HG03575 (cell line): ENCODE data around the gene KCNJ5.

Experiments used
- ATAC-seq: cut with Tn5 transposase; IDR thresholded peaks from one replicate; pipeline ENCODE4 v1.9.1; 2021; ENCODE audit not compliant: unreplicated experiment, insufficient number of reproducible peaks, low FRiP score; ENCODE audit errors: extremely low read depth

Gene KCNJ5

DNA sequence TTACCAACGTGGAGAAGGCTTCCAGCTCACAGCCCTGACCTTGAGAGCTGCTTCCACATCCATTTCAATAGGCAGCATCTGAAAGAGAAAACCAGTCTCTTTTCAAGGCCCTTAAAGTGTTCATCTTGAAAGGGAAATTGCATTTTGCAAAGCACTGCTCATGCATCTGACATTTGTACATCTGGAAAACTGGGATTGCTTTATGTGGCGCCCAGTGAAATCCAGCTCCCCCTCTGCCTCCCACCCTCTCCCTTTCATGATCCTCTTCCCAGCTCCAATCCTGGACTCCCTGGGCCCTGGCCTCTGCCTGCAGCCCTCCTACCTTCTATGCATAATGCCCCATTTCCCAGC lies 34.1 kb downstream of the KCNJ5 start:
- ATAC-seq = no peak

DNA sequence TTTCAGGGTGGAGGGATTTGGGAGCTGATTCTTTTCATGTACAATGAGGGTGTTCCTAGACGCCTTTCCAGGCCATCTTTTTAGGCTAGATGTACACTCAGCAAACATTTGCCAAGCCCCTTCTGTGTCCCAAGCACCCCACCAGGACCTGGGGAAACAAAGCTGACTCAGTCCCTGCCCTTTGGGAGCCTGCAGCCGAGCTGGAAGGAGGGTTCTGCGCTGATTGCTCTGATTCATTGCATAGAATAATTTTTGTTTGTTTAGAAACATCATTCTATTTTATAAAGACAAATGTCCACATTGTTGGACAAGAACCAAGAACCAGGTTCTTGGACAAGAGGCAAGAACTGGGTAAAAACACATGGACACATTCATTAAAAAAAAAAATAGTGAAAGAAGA lies 34.8 kb downstream of the KCNJ5 start:
- no peak for ATAC-seq

DNA sequence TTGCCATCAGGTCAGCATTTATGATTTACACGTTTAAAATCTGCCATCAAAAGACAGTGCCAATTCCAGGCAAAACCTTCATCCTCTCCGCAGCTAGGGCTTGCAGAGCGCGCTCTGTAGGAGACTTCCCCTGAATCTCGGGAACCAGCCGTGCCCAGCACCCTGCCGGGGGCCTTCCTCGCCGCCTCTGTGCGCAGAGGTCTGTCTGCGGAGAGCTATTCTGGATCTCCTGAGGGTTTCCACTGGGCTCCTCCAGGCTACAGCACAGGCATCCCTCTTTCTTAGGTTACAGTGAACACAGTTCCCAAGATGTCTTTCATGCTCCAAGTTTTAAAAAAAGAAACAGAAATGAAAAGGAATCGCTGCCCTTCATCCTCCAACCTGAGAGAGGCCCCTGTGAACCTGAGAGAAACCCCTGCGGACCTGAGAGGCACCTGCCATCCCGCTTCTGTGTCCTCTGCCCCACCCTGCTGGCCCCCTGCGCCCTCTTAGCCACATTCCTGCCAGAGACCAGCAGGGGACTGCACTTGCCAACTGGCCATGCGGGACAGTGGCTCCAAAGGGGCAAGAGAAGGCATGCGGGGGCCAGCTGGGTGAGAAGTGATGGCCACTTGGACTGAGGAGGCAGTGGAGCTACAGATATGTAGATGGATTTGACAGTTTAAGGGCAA lies 35.4 kb downstream of the KCNJ5 start:
- ATAC-seq = no peak

DNA sequence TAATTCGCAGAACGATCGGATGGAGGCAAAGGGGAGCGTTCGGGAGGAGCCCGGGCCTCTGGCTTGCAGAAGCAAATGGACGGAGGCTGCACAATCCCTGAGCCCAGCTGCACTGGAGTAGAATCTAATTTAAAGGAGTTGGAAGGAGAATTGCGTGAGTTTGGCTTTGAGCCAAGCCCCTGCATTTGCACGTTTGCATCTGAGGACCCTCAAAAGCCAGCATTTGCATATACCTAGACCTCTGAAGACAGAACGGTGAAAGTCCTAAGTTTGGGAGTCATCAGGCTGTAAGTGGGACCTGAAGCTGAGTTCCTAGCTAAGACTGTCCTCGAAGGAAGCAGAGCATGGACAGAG lies 35.9 kb downstream of the KCNJ5 start:
- no peak for ATAC-seq

DNA sequence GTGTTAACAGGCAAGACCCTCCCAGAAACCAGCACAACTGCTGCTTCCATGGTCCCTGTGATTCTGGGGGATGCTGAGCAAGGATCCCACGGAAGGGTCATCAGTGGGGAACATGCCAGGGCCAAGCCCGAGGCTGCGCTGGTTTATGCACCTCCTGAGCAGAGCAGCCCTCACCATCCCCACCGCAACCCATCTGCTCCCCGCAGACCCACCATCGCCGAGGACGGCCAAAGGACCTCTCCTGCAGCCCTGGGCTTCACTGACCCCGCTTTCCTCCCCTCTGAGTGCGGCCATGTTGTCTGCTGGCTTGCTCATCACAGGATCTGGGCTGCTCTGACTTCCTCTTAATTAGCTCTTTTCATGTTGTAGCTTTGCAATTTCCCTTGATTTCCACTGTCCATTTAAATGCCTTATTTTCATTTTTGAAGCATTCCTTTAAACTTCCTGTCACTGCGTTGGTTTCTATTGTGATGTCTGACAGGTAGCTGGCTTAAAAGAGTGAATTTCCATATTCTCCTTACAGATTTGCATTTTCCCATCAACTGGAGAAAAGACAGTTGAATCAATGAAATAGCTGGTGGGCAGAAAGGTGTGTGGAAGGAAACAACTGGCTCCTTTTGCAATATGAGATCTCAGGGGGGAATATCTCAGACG lies 36.7 kb downstream of the KCNJ5 start:
- no peak for ATAC-seq

DNA sequence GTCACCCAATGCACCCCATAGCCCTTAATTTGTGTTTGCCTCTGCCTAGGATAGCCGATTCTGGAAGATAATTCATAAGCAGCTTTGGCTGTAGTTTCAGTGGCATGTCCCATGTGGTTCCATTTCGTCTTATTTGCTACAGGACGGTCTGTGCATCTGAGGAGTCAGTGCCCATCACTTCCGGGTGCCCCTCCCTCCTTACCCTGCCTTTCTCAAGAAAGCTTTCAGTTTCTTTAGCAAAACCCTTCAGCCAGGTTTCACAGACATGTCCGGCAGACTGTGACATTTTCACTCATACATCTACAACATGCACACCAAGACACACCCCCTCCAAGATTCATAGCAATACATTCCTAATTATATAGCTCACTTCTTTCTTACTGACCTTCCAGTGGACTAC lies 37.2 kb downstream of the KCNJ5 start:
- peak; percentile 99 for ATAC-seq

DNA sequence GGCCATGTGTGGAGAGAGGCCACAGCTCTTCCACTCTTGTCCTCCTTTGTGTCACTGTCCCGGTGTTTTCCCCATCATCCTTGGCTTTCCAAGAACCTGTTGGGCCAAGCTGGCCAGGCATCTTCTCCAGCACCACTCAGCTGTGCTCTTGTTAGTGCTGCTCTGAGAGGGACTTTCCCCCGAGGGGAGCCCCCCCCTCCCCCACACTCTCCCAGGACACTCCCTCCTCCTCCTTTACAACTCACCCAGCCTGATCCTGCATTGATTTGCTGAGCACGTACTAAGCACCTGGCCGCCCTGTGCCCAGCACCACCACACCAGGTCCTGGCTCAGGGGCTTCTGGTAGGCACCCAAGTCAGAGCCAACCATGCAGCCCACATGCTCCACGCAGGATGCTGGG lies 38.3 kb downstream of the KCNJ5 start:
- no peak for ATAC-seq

DNA sequence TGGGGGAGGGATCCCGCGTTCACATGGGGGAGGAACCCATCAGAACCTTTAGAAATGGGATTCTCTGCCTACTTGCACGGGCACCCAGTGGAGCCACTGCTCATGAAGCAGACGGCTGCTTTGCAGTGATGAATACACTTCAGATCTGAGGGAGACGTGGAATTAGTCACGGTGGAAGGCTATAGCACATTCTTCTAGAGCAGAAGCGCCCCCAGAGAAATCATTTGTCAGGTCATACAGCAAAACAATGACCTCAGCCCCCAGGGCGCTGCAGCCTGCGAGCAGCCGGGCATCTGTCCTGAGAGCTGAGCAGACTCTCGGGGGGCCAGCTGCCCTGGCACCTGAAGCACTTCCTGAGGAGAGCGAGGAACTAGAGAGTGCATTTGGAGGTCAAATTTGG lies 38.8 kb downstream of the KCNJ5 start:
- ATAC-seq = no peak

DNA sequence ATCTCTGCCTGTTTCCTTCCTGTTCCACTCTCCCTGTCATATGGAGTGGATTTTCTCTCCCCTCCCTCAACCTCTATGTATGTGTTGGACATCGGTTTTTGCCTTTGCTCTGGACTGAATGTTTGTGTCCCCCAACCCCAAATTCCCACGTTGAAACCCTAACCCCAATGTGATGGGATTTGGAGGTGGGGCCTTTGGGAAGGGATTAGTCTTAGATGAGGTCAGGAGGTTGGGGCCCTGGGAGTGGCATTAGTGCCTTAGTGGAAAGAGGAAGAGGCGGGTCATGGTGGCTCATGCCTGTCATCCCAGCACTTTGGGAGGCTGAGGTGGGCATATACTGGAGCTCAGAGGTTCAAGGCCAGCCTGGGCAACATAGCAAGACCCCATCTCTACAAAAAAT lies 39.9 kb downstream of the KCNJ5 start:
- ATAC-seq = no peak

DNA sequence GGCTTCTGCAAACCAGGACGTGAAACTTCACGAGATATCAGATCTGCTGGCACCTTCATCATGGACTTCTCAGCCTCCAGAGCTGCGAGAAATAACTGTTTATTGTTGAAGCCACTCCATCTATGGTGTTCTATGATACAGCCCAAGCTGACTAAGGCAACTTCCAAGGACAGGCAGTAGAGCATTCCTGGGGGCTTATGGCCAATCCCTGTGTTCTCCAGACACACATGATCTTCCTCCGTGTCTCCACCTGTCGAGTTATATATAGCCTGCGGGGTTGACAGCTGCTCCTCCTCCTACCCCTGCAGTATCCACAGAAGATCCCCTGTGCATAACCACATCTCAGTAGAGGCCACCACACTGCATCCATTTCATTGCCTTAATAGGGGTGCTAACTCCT lies 40.5 kb downstream of the KCNJ5 start:
- ATAC-seq = no peak

DNA sequence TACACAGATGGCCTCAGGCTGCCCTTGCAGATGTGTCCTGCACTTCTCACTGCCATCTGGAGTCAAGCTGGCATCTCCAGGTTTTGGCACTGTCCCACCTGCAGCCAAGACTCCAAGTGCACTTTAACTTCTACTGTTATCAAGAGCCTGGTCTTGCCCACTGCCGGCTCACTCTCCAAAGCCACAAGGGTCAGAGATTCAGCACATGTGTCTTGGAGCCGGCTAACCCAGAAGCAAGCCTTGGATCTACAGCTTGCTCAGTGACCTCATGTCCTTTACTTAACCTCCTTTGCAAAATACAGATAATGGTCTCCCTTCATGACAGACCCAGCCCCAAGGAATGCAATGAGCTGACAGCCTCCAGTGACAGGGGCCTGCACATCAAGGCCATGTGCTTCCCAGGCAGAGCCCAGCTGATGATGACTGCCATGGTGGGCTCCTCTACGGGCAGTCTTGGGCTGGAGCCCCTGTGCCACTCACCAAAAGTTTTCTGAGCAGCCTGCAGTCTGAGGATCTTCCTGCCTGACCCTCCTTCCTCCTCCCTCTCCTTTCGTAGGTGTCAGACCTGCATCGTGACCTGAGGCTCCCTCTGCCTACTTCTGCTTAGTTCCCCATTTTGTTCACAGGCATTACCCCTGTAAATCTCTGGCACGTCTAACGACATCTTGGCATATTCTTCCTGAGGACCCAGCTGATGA lies 42.5 kb downstream of the KCNJ5 start:
- no peak for ATAC-seq

DNA sequence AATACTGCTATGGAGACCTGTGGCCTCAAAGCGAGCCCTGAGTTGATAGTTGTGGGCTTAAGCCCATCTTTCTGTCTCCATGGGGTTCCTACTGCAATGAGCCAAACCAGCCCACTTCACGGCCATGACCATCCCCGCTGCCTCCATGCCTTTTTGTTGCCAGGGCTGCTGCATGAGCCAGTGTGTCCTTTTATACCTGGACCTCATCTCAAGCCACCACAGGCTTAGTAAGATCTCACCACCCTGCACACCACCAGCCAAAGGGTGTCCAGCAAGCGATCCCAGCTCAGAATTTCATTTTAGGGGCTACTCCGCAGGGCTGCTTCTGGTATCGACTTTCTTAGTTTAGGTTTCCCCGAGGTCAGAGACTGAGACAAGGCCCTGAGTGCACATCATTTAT lies 43.2 kb downstream of the KCNJ5 start:
- no peak for ATAC-seq

DNA sequence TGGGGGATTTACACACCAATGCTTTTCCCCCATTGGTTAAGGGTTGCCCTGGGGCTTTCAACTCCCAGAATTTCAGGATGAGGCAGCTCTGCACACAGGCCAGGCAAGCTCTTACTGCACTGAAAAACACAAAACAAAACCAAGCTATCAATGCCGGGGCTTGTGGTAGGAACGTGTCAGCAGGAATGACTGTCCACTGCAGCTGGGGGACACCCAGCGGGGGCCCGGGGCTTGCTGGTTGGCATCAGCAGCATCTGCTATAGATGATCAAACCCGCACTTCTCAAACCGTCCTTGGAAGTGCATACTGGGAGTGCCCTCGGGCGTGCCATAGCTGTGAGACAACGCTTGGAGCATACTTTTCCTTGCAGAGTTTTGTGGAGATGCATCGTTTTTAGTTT lies 43.8 kb downstream of the KCNJ5 start:
- no peak for ATAC-seq

DNA sequence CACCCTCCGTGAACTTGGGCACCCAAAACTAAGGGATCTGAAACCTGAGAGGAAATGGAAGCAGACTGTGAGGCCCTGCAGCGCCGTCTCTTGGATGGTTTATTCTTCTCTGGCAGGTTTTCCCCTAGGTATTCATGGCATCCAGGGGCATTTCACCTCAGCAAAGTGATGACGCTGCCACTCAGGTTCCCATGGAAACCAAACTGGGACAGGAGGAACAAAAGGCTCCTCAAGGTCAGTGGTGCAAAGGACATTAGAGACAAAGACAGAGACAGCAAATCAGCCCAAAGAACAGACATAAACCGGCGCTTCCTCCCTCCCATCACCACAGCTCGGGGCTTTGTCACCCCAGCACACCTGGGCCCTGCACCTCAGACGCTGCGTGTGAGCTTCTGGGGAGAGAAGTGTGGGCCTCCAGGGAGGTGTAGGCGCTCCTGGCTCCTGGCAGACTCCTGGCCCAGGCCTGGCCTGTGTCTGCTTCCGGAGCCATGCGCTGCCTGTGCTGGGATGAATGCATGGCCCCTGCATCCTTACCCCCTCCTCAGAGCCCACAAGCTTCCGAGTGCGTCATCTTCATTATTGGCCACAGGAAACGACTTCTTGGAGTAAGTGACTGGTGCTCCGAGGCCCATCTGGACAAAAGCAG lies 45.6 kb downstream of the KCNJ5 start:
- no peak for ATAC-seq

DNA sequence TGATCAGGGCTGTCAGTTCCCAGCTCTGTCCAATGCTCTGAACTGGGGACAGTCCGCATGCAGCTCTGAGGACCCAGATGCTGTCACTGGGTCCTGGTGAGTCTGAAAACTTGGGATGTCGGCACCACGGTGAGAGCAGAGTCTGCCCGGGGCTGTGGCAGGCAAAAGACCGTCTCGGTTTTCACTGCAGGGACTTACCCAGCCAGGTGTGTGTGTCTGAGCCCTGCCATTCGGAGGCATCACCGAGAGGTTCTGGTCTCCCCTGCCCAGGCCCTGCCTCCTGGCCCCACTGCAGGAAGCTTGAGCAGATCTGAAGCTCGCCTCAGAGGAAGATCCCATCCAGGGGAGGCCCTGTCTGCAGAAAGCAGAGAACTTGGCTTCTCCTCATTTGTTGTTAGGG lies 46.3 kb downstream of the KCNJ5 start:
- ATAC-seq = no peak

DNA sequence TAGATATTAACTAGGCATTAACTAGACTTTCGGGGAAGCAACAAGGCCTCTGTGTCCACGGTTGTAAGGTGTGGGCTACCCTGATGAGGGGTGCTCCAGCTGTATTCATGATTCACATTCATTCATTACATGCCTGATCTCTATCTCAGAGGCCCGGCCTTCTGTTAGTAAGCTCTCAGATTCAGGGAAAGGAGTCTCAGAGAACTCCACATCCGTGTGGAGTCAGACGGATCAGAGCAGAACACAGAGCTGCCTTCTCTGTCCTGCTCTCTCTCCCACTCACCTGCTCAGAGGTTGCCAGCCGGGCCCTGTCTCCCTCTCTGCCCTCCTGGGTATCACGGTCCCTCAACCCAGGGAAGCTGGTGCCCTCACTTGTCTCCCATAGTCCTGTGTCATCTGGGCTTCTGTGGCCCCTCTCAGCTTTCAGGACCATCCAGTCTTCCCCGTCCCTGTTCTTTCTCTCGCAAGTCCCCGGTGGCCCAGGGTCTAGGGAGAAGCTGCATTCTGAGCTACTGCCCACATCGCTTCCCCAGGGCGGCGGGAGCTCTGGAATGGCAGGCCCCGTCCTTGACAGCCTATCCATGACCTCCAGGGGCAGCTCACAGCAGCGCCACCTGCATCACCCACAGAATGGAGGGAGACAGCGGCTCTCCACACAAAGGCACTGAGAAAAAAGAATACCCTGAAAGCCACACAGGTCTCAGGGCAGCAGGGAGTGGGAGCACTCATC lies 47.2 kb downstream of the KCNJ5 start:
- no peak for ATAC-seq

DNA sequence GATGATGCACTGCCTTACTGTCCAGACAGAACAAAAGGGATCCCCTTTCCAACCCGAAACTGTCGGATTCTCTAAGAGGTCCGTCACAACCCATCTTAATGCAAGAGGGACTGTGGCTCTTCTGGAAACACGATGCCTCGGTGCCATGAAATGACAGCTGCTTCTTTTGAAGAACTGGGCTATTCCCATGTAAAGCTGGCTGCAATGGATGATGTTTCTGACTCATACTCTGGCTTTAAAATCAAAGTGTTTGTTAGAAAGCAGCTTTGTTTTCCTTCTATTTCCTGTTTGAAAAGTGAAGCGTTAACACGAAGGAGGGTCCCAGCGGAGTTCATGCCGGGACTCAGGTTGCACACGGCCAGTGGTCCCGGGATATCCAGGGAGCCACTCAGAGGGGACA lies 48.4 kb downstream of the KCNJ5 start:
- ATAC-seq = no peak

DNA sequence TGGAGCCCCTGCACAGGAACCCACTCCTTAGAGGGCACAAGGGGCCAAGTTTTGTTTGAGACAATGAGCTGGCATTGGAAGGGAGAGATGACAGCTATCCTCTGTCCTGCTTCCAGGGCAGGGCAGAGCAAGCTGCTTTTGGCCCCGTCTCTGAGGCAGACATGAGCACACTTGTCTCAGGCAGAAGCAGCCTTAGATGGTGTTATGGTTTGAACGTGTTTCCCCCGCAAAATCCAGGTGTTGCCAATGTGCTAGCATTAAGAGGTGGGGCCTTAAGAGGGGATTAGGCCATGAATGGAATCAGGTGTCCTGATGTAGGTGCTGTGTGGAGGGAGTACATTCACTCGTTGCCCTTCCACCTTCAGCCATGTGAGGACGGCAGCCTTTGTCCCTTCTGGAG lies 49.0 kb downstream of the KCNJ5 start:
- ATAC-seq = no peak

DNA sequence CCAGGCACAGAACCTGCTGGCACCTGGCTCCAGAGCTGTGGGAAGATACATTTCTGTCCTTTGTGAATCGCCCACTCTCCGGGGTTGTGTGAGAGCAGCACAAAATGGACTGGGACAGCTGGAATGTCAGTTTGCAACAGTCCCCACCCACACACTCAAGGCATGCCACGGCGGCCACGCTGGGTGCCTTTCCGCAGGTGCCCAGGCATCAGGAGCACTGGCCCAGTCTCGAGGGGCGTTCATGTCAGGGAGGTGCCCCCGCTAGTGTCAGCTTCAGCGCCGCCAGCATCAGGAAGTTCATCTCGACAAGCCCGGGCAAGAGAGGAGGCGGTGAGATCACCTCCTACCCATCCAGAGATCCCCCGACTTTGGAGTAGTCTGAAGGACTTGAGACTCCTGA lies 49.4 kb downstream of the KCNJ5 start:
- ATAC-seq = no peak

DNA sequence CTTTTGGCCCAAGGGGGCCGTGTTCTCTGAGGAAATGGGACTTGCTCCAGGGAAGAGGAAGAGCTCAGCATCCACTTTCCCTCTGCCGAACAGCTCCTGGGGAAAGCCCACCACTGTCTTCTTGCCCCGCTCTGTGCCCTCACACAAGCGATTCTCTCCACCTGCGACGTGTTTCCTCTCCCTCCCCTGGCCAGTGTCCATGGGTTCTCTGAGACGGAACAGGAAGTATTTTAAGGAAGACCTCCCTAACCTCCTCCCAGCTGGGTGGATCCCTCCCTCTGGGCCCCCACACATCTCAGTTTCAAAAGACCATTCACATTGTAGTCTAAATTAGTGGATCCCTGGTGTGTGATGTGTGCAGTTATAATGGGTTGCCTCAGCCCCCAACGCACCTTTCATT lies 50.0 kb downstream of the KCNJ5 start:
- ATAC-seq = no peak
